Activated CD4-positive, alpha-beta T cell treated with anti-CD3 and anti-CD28 coated beads for 48 hours (primary cell): ENCODE measurements around the gene KLK7.

ENCODE experiments used
- DNase-seq: peaks from one replicate; pipeline ENCODE4 v3.0.0-alpha.2; 2020

Gene KLK7

DNA sequence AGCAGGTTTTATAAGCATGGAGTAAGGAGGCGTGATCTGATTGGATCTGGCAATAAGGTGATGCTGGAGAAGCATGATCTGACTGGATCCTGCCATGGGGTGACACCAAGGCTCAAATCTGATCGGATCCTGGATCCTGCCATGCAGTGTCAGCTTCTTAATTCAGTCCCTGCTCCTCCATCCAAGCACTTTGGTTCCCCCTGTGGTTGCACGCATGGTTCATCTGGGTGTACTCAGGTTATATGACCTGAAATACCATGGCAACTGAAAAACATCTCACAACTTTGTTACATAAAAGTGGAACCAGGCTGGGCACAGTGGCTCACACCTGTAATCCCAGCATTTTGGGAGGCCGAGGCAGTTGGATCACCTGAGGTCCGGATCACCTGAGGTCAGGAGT is 54.9 kb downstream of the KLK7 start:
- no peak for DNase-seq
